ENCODE results near the gene RAB11FIP4. TPM values are rescaled to one million over a fixed set of nuclear protein-coding genes. Genes with fewer than 3 reads are reported as not detected.

RAB11FIP4 gene
- total and polyA plus RNA-seq, 2 experiments from 2014 or later: 0.22 to 0.40 TPM

GRCh38 chr17:31496097-31496496 is 104.6 kb downstream of the RAB11FIP4 start:
- Histone ChIP-seq H3K9me2 (ENCODE audit: insufficient read depth) (no peaks in the 10 kb centered on the region), H3F3A (ENCODE audit: insufficient read depth) (peaks cover 8% of the 10 kb centered on the region; the same call in 1 of the 2 replicates), H4K20me1 (ENCODE audit: insufficient read depth) (no peaks in the 10 kb centered on the region), H3K4me3 (no peak overlapping the region), H3K79me2 (ENCODE audit: insufficient read depth) (no peaks in the 10 kb centered on the region), H3K9me3 (ENCODE audit: low read depth) (no peaks in the 10 kb centered on the region), H3K27me3 (replicated peaks; ENCODE audit: insufficient read depth) (peaks cover 33% of the 10 kb centered on the region), H3K9ac (no peak overlapping the region), H3K4me2 (ENCODE audit: unreplicated experiment) (no peak overlapping the region), H3K4me1 (ENCODE audit: insufficient read depth) (peaks cover 12% of the 10 kb centered on the region), H3K27ac (no peak overlapping the region), H3K36me3 (ENCODE audit: low read depth) (no peaks in the 10 kb centered on the region), H2AFZ (no peak overlapping the region)
- DNase-seq: no peak
- TF ChIP-seq EZH2phosphoT487 (IDR thresholded peaks at IDR 0.05; ENCODE audit: insufficient read depth, low read depth) (no peak), EZH2 (IDR thresholded peaks at IDR 0.05; ENCODE audit: insufficient read depth, poor library complexity, severe bottlenecking) (no peak)
- WGBS, 2 experiments (ENCODE audit: low coverage in 1 of 2, low lambda C conversion rate in 2 of 2, missing lambda C conversion rate in 2 of 2): 72 to 75% methylated on average over 5 of the region's 5 CpGs
- in situ Hi-C loops (cut with MboI): no loop called here

- Histone ChIP-seq H3F3A (ENCODE audit: insufficient read depth) (peaks cover 8% of the 10 kb centered on the region; the same call in 1 of the 2 replicates), H3K4me2 (ENCODE audit: unreplicated experiment) (no peak overlapping the region), H3K9ac (no peak overlapping the region), H3K27ac (no peak overlapping the region), H3K9me2 (ENCODE audit: insufficient read depth) (no peaks in the 10 kb centered on the region), H3K4me3 (no peak overlapping the region), H3K9me3 (ENCODE audit: low read depth) (no peaks in the 10 kb centered on the region), H4K20me1 (ENCODE audit: insufficient read depth) (no peaks in the 10 kb centered on the region), H3K27me3 (replicated peaks; ENCODE audit: insufficient read depth) (peaks cover 33% of the 10 kb centered on the region), H2AFZ (no peak overlapping the region), H3K4me1 (ENCODE audit: insufficient read depth) (peaks cover 12% of the 10 kb centered on the region), H3K79me2 (ENCODE audit: insufficient read depth) (no peaks in the 10 kb centered on the region), H3K36me3 (ENCODE audit: low read depth) (no peaks in the 10 kb centered on the region)
- no peak for TF ChIP-seq EZH2 (IDR thresholded peaks at IDR 0.05; ENCODE audit: insufficient read depth, poor library complexity, severe bottlenecking)
- no peak for TF ChIP-seq EZH2phosphoT487 (IDR thresholded peaks at IDR 0.05; ENCODE audit: insufficient read depth, low read depth)
- in situ Hi-C loops (cut with MboI): no loop called here
- WGBS, 2 experiments (ENCODE audit: low coverage in 1 of 2, low lambda C conversion rate in 2 of 2, missing lambda C conversion rate in 2 of 2): 47 to 55% methylated on average over 6 of the region's 6 CpGs
- no peak for DNase-seq
Measured at GRCh38 chr17:31496601-31497000, 105.1 kb downstream of the RAB11FIP4 start.

- Histone ChIP-seq H3K4me1 (ENCODE audit: insufficient read depth) (peaks cover 12% of the 10 kb centered on the region), H3K4me3 (no peak overlapping the region), H3K36me3 (ENCODE audit: low read depth) (no peaks in the 10 kb centered on the region), H3K4me2 (ENCODE audit: unreplicated experiment) (no peak overlapping the region), H3K9me3 (ENCODE audit: low read depth) (no peaks in the 10 kb centered on the region), H3F3A (ENCODE audit: insufficient read depth) (peaks cover 8% of the 10 kb centered on the region; the same call in 1 of the 2 replicates), H4K20me1 (ENCODE audit: insufficient read depth) (no peaks in the 10 kb centered on the region), H3K9ac (no peak overlapping the region), H3K27me3 (replicated peaks; ENCODE audit: insufficient read depth) (peaks cover 33% of the 10 kb centered on the region), H3K79me2 (ENCODE audit: insufficient read depth) (no peaks in the 10 kb centered on the region), H2AFZ (no peak overlapping the region), H3K27ac (no peak overlapping the region), H3K9me2 (ENCODE audit: insufficient read depth) (no peaks in the 10 kb centered on the region)
- no peak for TF ChIP-seq EZH2 (IDR thresholded peaks at IDR 0.05; ENCODE audit: insufficient read depth, poor library complexity, severe bottlenecking)
- no peak for TF ChIP-seq EZH2phosphoT487 (IDR thresholded peaks at IDR 0.05; ENCODE audit: insufficient read depth, low read depth)
- DNase-seq: no peak
- WGBS, 2 experiments (ENCODE audit: low coverage in 1 of 2, low lambda C conversion rate in 2 of 2, missing lambda C conversion rate in 2 of 2): 68 to 77% methylated on average over 6 of the region's 6 CpGs
- in situ Hi-C loops (cut with MboI): no loop called here
Measured at GRCh38 chr17:31497431-31497830, 106.0 kb downstream of the RAB11FIP4 start.

- no peak for DNase-seq
- TF ChIP-seq EZH2 (IDR thresholded peaks at IDR 0.05; ENCODE audit: insufficient read depth, poor library complexity, severe bottlenecking) (no peak), EZH2phosphoT487 (IDR thresholded peaks at IDR 0.05; ENCODE audit: insufficient read depth, low read depth) (no peak)
- H3K4me1 ChIP-seq (ENCODE audit: insufficient read depth): peaks cover 12% of the 10 kb centered on the region
Measured at GRCh38 chr17:31497994-31498826, 106.7 kb downstream of the RAB11FIP4 start.

More at GRCh38 chr17:31497994-31498826, 106.7 kb downstream of the RAB11FIP4 start:
- Histone ChIP-seq H3K9me3 (ENCODE audit: low read depth) (no peaks in the 10 kb centered on the region), H3K9ac (no peak overlapping the region), H3K4me2 (ENCODE audit: unreplicated experiment) (no peak overlapping the region), H2AFZ (no peak overlapping the region), H3F3A (ENCODE audit: insufficient read depth) (peaks cover 8% of the 10 kb centered on the region; the same call in 1 of the 2 replicates), H3K27me3 (replicated peaks; ENCODE audit: insufficient read depth) (peaks cover 33% of the 10 kb centered on the region), H4K20me1 (ENCODE audit: insufficient read depth) (no peaks in the 10 kb centered on the region), H3K27ac (no peak overlapping the region), H3K36me3 (ENCODE audit: low read depth) (no peaks in the 10 kb centered on the region), H3K4me3 (no peak overlapping the region), H3K79me2 (ENCODE audit: insufficient read depth) (no peaks in the 10 kb centered on the region), H3K9me2 (ENCODE audit: insufficient read depth) (no peaks in the 10 kb centered on the region)
- in situ Hi-C loops (cut with MboI): no loop called here
- WGBS, 2 experiments (ENCODE audit: low coverage in 1 of 2, low lambda C conversion rate in 2 of 2, missing lambda C conversion rate in 2 of 2): 66 to 69% methylated on average over 10 of the region's 10 CpGs
